GM23338 (cell line): Measurements from ENCODE around the gene KPTN. TPM values are rescaled to one million over a fixed set of nuclear protein-coding genes. Genes with fewer than 3 reads are reported as not detected.

ENCODE experiments used
- ATAC-seq: fragments of 200-7000 bp; cut with Tn5 transposase; 3 replicates; pipeline ENCODE4 v1.9.1; 2020
- DNase-seq: peaks from one replicate; pipeline ENCODE4 v3.0.0-alpha.2; 2015; ENCODE audit warnings: low spot score
- H2AFZ ChIP-seq: fragments of 200-600 bp; sonication (generic); 2 replicates; pipeline ENCODE4 v1.8.0; 2016; ENCODE audit warnings: antibody characterized with exemption, mild to moderate bottlenecking, moderate library complexity
- H3F3A ChIP-seq: fragments of 200-600 bp; sonication (generic); replicated peaks from 2 replicates; pipeline ENCODE4 v1.8.0; 2017; ENCODE audit warnings: antibody characterized with exemption, mixed run types, low read depth
- H3K27ac ChIP-seq: fragments of 200-600 bp; sonication (generic); 2 replicates; pipeline ENCODE4 v1.6.1; 2016; ENCODE audit warnings: low read depth
- H3K27me3 ChIP-seq: fragments of 200-600 bp; sonication (generic); 2 replicates; pipeline ENCODE4 v1.8.0; 2016; ENCODE audit warnings: mild to moderate bottlenecking, mixed run types, moderate library complexity; ENCODE audit not compliant: insufficient read depth
- H3K36me3 ChIP-seq: fragments of 200-600 bp; sonication (generic); 2 replicates; pipeline ENCODE4 v1.8.0; 2016; ENCODE audit warnings: mild to moderate bottlenecking; ENCODE audit not compliant: insufficient read depth
- H3K4me1 ChIP-seq: fragments of 200-600 bp; sonication (generic); 2 replicates; pipeline ENCODE4 v1.8.0; 2016; ENCODE audit warnings: mild to moderate bottlenecking, moderate library complexity; ENCODE audit not compliant: insufficient read depth
- H3K4me2 ChIP-seq: fragments of 200-600 bp; sonication (generic); 2 replicates; pipeline ENCODE4 v1.7.1; 2017; ENCODE audit warnings: mixed run types
- H3K4me3 ChIP-seq: fragments of 200-600 bp; sonication (generic); 2 replicates; pipeline ENCODE4 v1.6.1; 2016; ENCODE audit warnings: mixed run types
- H3K79me2 ChIP-seq: fragments of 200-600 bp; sonication (generic); replicated peaks from 2 replicates; pipeline ENCODE4 v1.8.0; 2017; ENCODE audit warnings: mild to moderate bottlenecking; ENCODE audit not compliant: insufficient read depth
- H3K9me2 ChIP-seq: fragments of 200-600 bp; sonication (generic); 2 replicates; pipeline ENCODE4 v1.8.0; 2017; ENCODE audit not compliant: insufficient read depth
- H4K20me1 ChIP-seq: fragments of 200-600 bp; sonication (generic); replicated peaks from 2 replicates; pipeline ENCODE4 v1.8.0; 2017; ENCODE audit warnings: mild to moderate bottlenecking; ENCODE audit not compliant: insufficient read depth
- H3K27ac Mint-ChIP-seq: 2 replicates; pipeline ENCODE4 v1.8.0; 2020; ENCODE audit warnings: inconsistent platforms, mild to moderate bottlenecking, moderate library complexity, mixed read lengths
- H3K27me3 Mint-ChIP-seq: 3 replicates; pipeline ENCODE4 v1.8.0; 2022; ENCODE audit warnings: low read depth, mild to moderate bottlenecking, moderate library complexity, mixed read lengths, inconsistent platforms; ENCODE audit not compliant: insufficient read depth, poor library complexity
- H3K36me3 Mint-ChIP-seq: 3 replicates; pipeline ENCODE4 v1.8.0; 2021; ENCODE audit warnings: low read depth, mild to moderate bottlenecking, inconsistent platforms, moderate library complexity, mixed read lengths
- H3K4me1 Mint-ChIP-seq: 3 replicates; pipeline ENCODE4 v1.8.0; 2020; ENCODE audit warnings: mild to moderate bottlenecking, inconsistent platforms, mixed read lengths
- H3K4me3 Mint-ChIP-seq: 3 replicates; pipeline ENCODE4 v1.8.0; 2021; ENCODE audit warnings: moderate library complexity, mild to moderate bottlenecking, inconsistent platforms, mixed read lengths
- H3K9me3 Mint-ChIP-seq: 3 replicates; pipeline ENCODE4 v1.8.0; 2020; ENCODE audit warnings: moderate library complexity, mild to moderate bottlenecking, inconsistent platforms, mixed read lengths
- CREB1 ChIP-seq: fragments of 250-450 bp; sonication (Bioruptor Pico); IDR thresholded peaks from 2 replicates; pipeline ENCODE4 v1.5.0; 2020; ENCODE audit warnings: low read depth, mild to moderate bottlenecking, moderate library complexity
- CTCF ChIP-seq, 2 experiments: fragments of 200-600 bp in 1 of 2; sonication (generic) in 1 of 2; conservative IDR thresholded peaks; 2 replicates each; pipeline versions ENCODE4 v1.5.1 to v1.6.1; 2016 to 2017; ENCODE audit warnings: antibody characterized with exemption in 2 of 2, low read depth in 2 of 2, mild to moderate bottlenecking in 2 of 2, moderate library complexity in 1 of 2
- EZH2 ChIP-seq: fragments of 200-600 bp; sonication (generic); IDR thresholded peaks from one replicate; pipeline ENCODE4 v1.8.0; 2017; ENCODE audit warnings: antibody characterized with exemption, mild to moderate bottlenecking, low read depth; ENCODE audit not compliant: unreplicated experiment
- EZH2phosphoT487 ChIP-seq: fragments of 200-600 bp; sonication (generic); IDR thresholded peaks from one replicate; pipeline ENCODE4 v1.8.1; 2018; ENCODE audit warnings: antibody characterized with exemption; ENCODE audit not compliant: unreplicated experiment
- JUNB ChIP-seq: IDR thresholded peaks from one replicate; pipeline ENCODE4 v1.6.1; 2016; ENCODE audit warnings: antibody characterized with exemption; ENCODE audit not compliant: unreplicated experiment
- POLR2AphosphoS5 ChIP-seq: IDR thresholded peaks from 2 replicates; pipeline ENCODE4 v1.6.1; 2016; ENCODE audit warnings: antibody characterized with exemption, low read depth
- REST ChIP-seq: IDR thresholded peaks from one replicate; pipeline ENCODE4 v1.6.1; 2018; ENCODE audit warnings: antibody characterized with exemption; ENCODE audit not compliant: unreplicated experiment
- STAT1 ChIP-seq: IDR thresholded peaks from one replicate; pipeline ENCODE4 v1.6.1; 2016; ENCODE audit warnings: antibody characterized with exemption; ENCODE audit not compliant: unreplicated experiment
- ZNF331 ChIP-seq: fragments of 250-450 bp; sonication (Bioruptor Pico); IDR thresholded peaks from 2 replicates; pipeline ENCODE4 v1.5.0; 2020; ENCODE audit warnings: low read depth, mild to moderate bottlenecking, moderate library complexity
- ZNF462 ChIP-seq: fragments of 250-450 bp; sonication (Bioruptor Pico); IDR thresholded peaks from 2 replicates; pipeline ENCODE4 v1.5.0; 2020; ENCODE audit warnings: mild to moderate bottlenecking, moderate library complexity
- polyA plus RNA-seq: library from polyadenylated mRNA; unstranded; fragments of >200 nt; fragmentation: Nextera tagmentation; extraction: Ambion mirVana; gene quantifications from 2 replicates; pipeline ENCODE4 v1.2.1, GENCODE V29; 2016
- total RNA-seq: library from RNA; depleted of rRNA; stranded (reverse); fragments of >200 nt; shearing (Covaris generic); gene quantifications from 2 replicates; pipeline ENCODE4 v1.2.3, GENCODE V29; 2014

Gene KPTN
- total and polyA plus RNA-seq, 2 experiments from 2014 or later = 19.8 to 26.2 TPM

GRCh38 chr19:47514151-47514868, 30.3 kb upstream of the KPTN start (continued):
- no peak for TF ChIP-seq POLR2AphosphoS5
- TF ChIP-seq EZH2 = no peak
- TF ChIP-seq EZH2phosphoT487 = no peak
- TF ChIP-seq CTCF (conservative IDR thresholded peaks at IDR 0.05; ENCODE audit: low read depth in 2 of 2) = no peak
- TF ChIP-seq JUNB = no peak
- TF ChIP-seq REST = no peak
- TF ChIP-seq CREB1 (CRISPR knock-in tag) = no peak
- TF ChIP-seq STAT1 = no peak

GRCh38 chr19:47512948-47513319, 28.9 kb upstream of the KPTN start:
- TF ChIP-seq POLR2AphosphoS5 (no peak), ZNF331 (CRISPR knock-in tag) (no peak), ZNF462 (CRISPR knock-in tag) (no peak)
- H3F3A ChIP-seq = no peaks in the 10 kb centered on the region
- peaks cover 25% of the 10 kb centered on the region for H3K27me3 Mint-ChIP-seq
- no peaks in the 10 kb centered on the region for H3K36me3 Mint-ChIP-seq
- ATAC-seq = no peak
- peaks cover 61% of the 10 kb centered on the region for H3K79me2 ChIP-seq
- no peaks in the 10 kb centered on the region for H3K9me2 ChIP-seq
- H3K4me3 Mint-ChIP-seq = peak overlapping the region; percentile 97
- H3K27ac Mint-ChIP-seq = 0 out of 2 replicates have a peak overlapping the region, but pooled peaks have one; percentile 28
- H3K27ac ChIP-seq = no peak overlapping the region
- peaks cover 9% of the 10 kb centered on the region; the same call in 1 of the 2 replicates for H3K4me1 ChIP-seq
- H3K27me3 ChIP-seq = no peaks in the 10 kb centered on the region
- no peaks in the 10 kb centered on the region for H3K36me3 ChIP-seq
- 0 out of 2 replicates have a peak overlapping the region, but pooled peaks have one; percentile 23 for H3K4me3 ChIP-seq
- no peak overlapping the region for H3K4me2 ChIP-seq
- peaks cover 25% of the 10 kb centered on the region for H3K4me1 Mint-ChIP-seq
- H4K20me1 ChIP-seq = peaks cover 9% of the 10 kb centered on the region
- no peak overlapping the region for H2AFZ ChIP-seq
- H3K9me3 Mint-ChIP-seq = no peaks in the 10 kb centered on the region; the same call in 2 of the 3 replicates
- no peak for DNase-seq
